ENCODE data around the gene CPLX1.

CPLX1 gene

GRCh38 chr4:855880-856224 lies 29.9 kb upstream of the CPLX1 start:
- intact Hi-C loops (cut with DNase I; ENCODE audit: low total_unique reads) = no loop called here
- Histone ChIP-seq H3K9me3 (no peaks in the 10 kb centered on the region), H3K36me3 (peaks cover 41 to 85% (median 80%) of the 10 kb centered on the region in 3 donors), H3K4me3 (no peak overlapping the region), H3K4me1 (no peaks in the 10 kb centered on the region), H3K27ac (no peak overlapping the region), H3K27me3 (no peaks in the 10 kb centered on the region)
- no peak for DNase-seq
- no peak for TF ChIP-seq CTCF (IDR thresholded peaks at IDR 0.05)

GRCh38 chr4:854356-854755 lies 28.4 kb upstream of the CPLX1 start:
- Histone ChIP-seq H3K4me1 (no peaks in the 10 kb centered on the region), H3K27ac (no peak overlapping the region), H3K9me3 (no peaks in the 10 kb centered on the region), H3K27me3 (no peaks in the 10 kb centered on the region), H3K4me3 (no peak overlapping the region), H3K36me3 (peaks cover 47 to 85% (median 81%) of the 10 kb centered on the region in 3 donors)
- no peak for DNase-seq
- intact Hi-C loops (cut with DNase I; ENCODE audit: low total_unique reads) = no loop called here
- no peak for TF ChIP-seq CTCF (IDR thresholded peaks at IDR 0.05)

GRCh38 chr4:853416-853781 lies 27.5 kb upstream of the CPLX1 start:
- no peak overlapping the region for H3K27ac ChIP-seq

GRCh38 chr4:851701-852430 lies 25.9 kb upstream of the CPLX1 start:
- Histone ChIP-seq H3K27ac (no peak overlapping the region), H3K4me1 (no peaks in the 10 kb centered on the region), H3K4me3 (no peak overlapping the region), H3K36me3 (peaks cover 28 to 80% (median 75%) of the 10 kb centered on the region in 3 donors), H3K9me3 (no peaks in the 10 kb centered on the region), H3K27me3 (no peaks in the 10 kb centered on the region)
- no peak for TF ChIP-seq CTCF (IDR thresholded peaks at IDR 0.05)
- intact Hi-C loops (cut with DNase I; ENCODE audit: low total_unique reads) = no loop called here
- DNase-seq = no peak

More at GRCh38 chr4:853416-853781, 27.5 kb upstream of the CPLX1 start:
- Histone ChIP-seq H3K9me3 (no peaks in the 10 kb centered on the region), H3K4me1 (no peaks in the 10 kb centered on the region), H3K27me3 (no peaks in the 10 kb centered on the region), H3K36me3 (peaks cover 41 to 85% (median 81%) of the 10 kb centered on the region in 3 donors), H3K4me3 (no peak overlapping the region)
- intact Hi-C loops (cut with DNase I; ENCODE audit: low total_unique reads) = no loop called here
- TF ChIP-seq CTCF (IDR thresholded peaks at IDR 0.05) = no peak
- DNase-seq = no peak

GRCh38 chr4:850323-850945 lies 24.5 kb upstream of the CPLX1 start:
- H3K4me1 ChIP-seq = no peaks in the 10 kb centered on the region
- no peaks in the 10 kb centered on the region for H3K9me3 ChIP-seq
- no peaks in the 10 kb centered on the region for H3K27me3 ChIP-seq
- no peak for TF ChIP-seq CTCF (IDR thresholded peaks at IDR 0.05)
- DNase-seq = no peak
- no peak overlapping the region for H3K27ac ChIP-seq
- intact Hi-C loops (cut with DNase I; ENCODE audit: low total_unique reads) = no loop called here
- peaks cover 23 to 75% (median 67%) of the 10 kb centered on the region in 3 donors for H3K36me3 ChIP-seq
- H3K4me3 ChIP-seq = no peak overlapping the region
